SK-N-SH (cell line): Measurements from ENCODE around the gene ADCY5. TPM values are rescaled to one million over a fixed set of nuclear protein-coding genes. Genes with fewer than 3 reads are reported as not detected.

Experiments used
- CTCF ChIA-PET: fragments of 300-600, 350-600 bp; formaldehyde crosslinking; extraction: SDS; loops from one replicate; lab custom pipeline; 2021; lab: Yijun Ruan, JAX
- POLR2A ChIA-PET: fragments of 350-600 bp; sonication (Branson Sonifier 250); formaldehyde crosslinking; extraction: SDS; loops from one replicate; lab custom pipeline; 2020; ENCODE audit warnings: antibody characterized with exemption, inconsistent platforms; lab: Yijun Ruan, JAX
- DNase-seq: peaks from one replicate; pipeline ENCODE4 v3.0.0; 2012
- H2AFZ ChIP-seq: fragments of 200-600 bp; sonication (generic); 2 replicates; pipeline ENCODE4 v1.8.1; 2016; ENCODE audit warnings: antibody characterized with exemption, mild to moderate bottlenecking, low read depth
- H3F3A ChIP-seq: fragments of 200-600 bp; sonication (generic); replicated peaks from 2 replicates; pipeline ENCODE3; 2016; ENCODE audit warnings: antibody characterized with exemption, mild to moderate bottlenecking; ENCODE audit not compliant: insufficient read depth
- H3K27ac ChIP-seq, 2 experiments: fragments of 200-500 bp in 1 of 2; fragments of 200-600 bp in 1 of 2; sonication (Bioruptor generic) in 1 of 2; sonication (generic), shearing (Covaris generic) in 1 of 2; 2 replicates each; pipeline versions ENCODE4 v1.5.1 to v1.6.1; 2014 to 2016; ENCODE audit warnings: low read depth in 2 of 2, inconsistent platforms in 1 of 2, low read length in 1 of 2, mild to moderate bottlenecking in 1 of 2, mixed read lengths in 1 of 2
- H3K27me3 ChIP-seq: fragments of 200-600 bp; sonication (generic), shearing (Covaris generic); 2 replicates; pipeline ENCODE4 v1.6.1; 2016; ENCODE audit warnings: mixed run types; ENCODE audit not compliant: insufficient read depth
- H3K36me3 ChIP-seq, 2 experiments: fragments of 200-500 bp in 1 of 2; fragments of 200-600 bp in 1 of 2; sonication (Bioruptor generic) in 1 of 2; sonication (generic) in 1 of 2; replicated peaks in 1 of 2; 2 replicates each; pipeline versions ENCODE3 to v1.5.1; 2014 to 2016; ENCODE audit warnings: low read length in 1 of 2, mild to moderate bottlenecking in 1 of 2; ENCODE audit not compliant: insufficient read depth in 2 of 2, control insufficient read depth in 1 of 2
- H3K4me1 ChIP-seq, 2 experiments: fragments of 200-500 bp in 1 of 2; fragments of 200-600 bp in 1 of 2; sonication (Bioruptor generic) in 1 of 2; sonication (generic), shearing (Covaris generic) in 1 of 2; 2 replicates each; pipeline versions ENCODE4 v1.5.1 to v1.6.1; 2014 to 2016; ENCODE audit warnings: low read depth in 1 of 2, low read length in 1 of 2, mixed run types in 1 of 2; ENCODE audit not compliant: insufficient read depth in 2 of 2, control insufficient read depth in 1 of 2
- H3K4me2 ChIP-seq: fragments of 200-600 bp; sonication (generic), shearing (Covaris generic); 2 replicates; pipeline ENCODE4 v1.6.1; 2017; ENCODE audit warnings: mixed run types
- H3K4me3 ChIP-seq, 2 experiments: fragments of 200-500 bp in 1 of 2; fragments of 200-600 bp in 1 of 2; sonication (Bioruptor generic) in 1 of 2; sonication (generic), shearing (Covaris generic) in 1 of 2; 2 replicates each; pipeline versions ENCODE4 v1.5.1 to v1.8.1; 2014 to 2016; ENCODE audit warnings: low read depth in 2 of 2, inconsistent platforms in 1 of 2, low read length in 1 of 2, mild to moderate bottlenecking in 1 of 2, mixed read lengths in 1 of 2, moderate library complexity in 1 of 2
- H3K79me2 ChIP-seq: fragments of 200-600 bp; sonication (generic); 2 replicates; pipeline ENCODE4 v1.8.1; 2017; ENCODE audit warnings: mild to moderate bottlenecking; ENCODE audit not compliant: insufficient read depth
- H3K9ac ChIP-seq: fragments of 200-600 bp; sonication (generic); 2 replicates; pipeline ENCODE4 v1.6.1; 2017; ENCODE audit warnings: mixed run types
- H3K9me2 ChIP-seq: fragments of 200-600 bp; sonication (generic); 2 replicates; pipeline ENCODE4 v1.6.1; 2017; ENCODE audit warnings: mixed run types
- H3K9me3 ChIP-seq: fragments of 200-600 bp; sonication (generic); 2 replicates; pipeline ENCODE4 v1.6.1; 2017; ENCODE audit warnings: mixed run types, mild to moderate bottlenecking, moderate library complexity
- H4K20me1 ChIP-seq: fragments of 200-600 bp; sonication (generic); 2 replicates; pipeline ENCODE4 v1.6.1; 2017; ENCODE audit warnings: mild to moderate bottlenecking, mixed run types; ENCODE audit not compliant: insufficient read depth
- CHD2 ChIP-seq: fragments of 150-350 bp; IDR thresholded peaks from 2 replicates; pipeline ENCODE4 v1.6.1; 2018; ENCODE audit warnings: low read length; ENCODE audit not compliant: partially characterized antibody
- EP300 ChIP-seq, 2 experiments: IDR thresholded peaks; 2 replicates each; pipeline versions ENCODE4 v1.4.0 to v1.6.1; 2012; ENCODE audit warnings: borderline replicate concordance in 1 of 2, low read depth in 1 of 2, low read length in 1 of 2
- EZH2phosphoT487 ChIP-seq: fragments of 200-600 bp; sonication (generic); IDR thresholded peaks from 2 replicates; pipeline ENCODE4 v1.6.1; 2017; ENCODE audit warnings: low read depth, mixed run types, mild to moderate bottlenecking, antibody characterized with exemption, moderate library complexity, borderline replicate concordance
- FOXM1 ChIP-seq: IDR thresholded peaks from 2 replicates; pipeline ENCODE4 v1.4.0; 2012; ENCODE audit warnings: low read depth, mild to moderate bottlenecking
- GABPA ChIP-seq: IDR thresholded peaks from 2 replicates; pipeline ENCODE4 v1.4.0; 2012; ENCODE audit warnings: low read depth, mild to moderate bottlenecking
- GATA2 ChIP-seq: sonication (generic); formaldehyde crosslinking; IDR thresholded peaks from 2 replicates; pipeline ENCODE4 v1.5.0; 2020; ENCODE audit warnings: mild to moderate bottlenecking, missing genetic modification reagents
- JUND ChIP-seq: IDR thresholded peaks from 2 replicates; pipeline ENCODE4 v1.4.0; 2012
- MAX ChIP-seq: IDR thresholded peaks from 2 replicates; pipeline ENCODE4 v1.4.0; 2012; ENCODE audit warnings: low read depth
- MEF2A ChIP-seq: IDR thresholded peaks from 2 replicates; pipeline ENCODE4 v1.4.0; 2012; ENCODE audit warnings: low read depth, borderline replicate concordance
- PBX3 ChIP-seq: IDR thresholded peaks from 2 replicates; pipeline ENCODE4; 2012
- RCOR1 ChIP-seq: fragments of 150-350 bp; IDR thresholded peaks from 2 replicates; pipeline ENCODE4 v1.6.1; 2017; ENCODE audit warnings: antibody characterized with exemption, low read length
- REST ChIP-seq: IDR thresholded peaks from 2 replicates; pipeline ENCODE4 v1.6.1; 2012; ENCODE audit warnings: mild to moderate bottlenecking, low read depth, low read length, moderate library complexity
- SIN3A ChIP-seq: IDR thresholded peaks from 2 replicates; pipeline ENCODE4 v1.6.1; 2012; ENCODE audit warnings: low read depth, mild to moderate bottlenecking, low read length, moderate library complexity, borderline replicate concordance
- TCF12 ChIP-seq: IDR thresholded peaks from 2 replicates; pipeline ENCODE4 v1.4.0; 2012
- USF1 ChIP-seq: IDR thresholded peaks from 2 replicates; pipeline ENCODE4 v1.4.0; 2012; ENCODE audit warnings: low read depth, borderline replicate concordance
- WGBS: methylation state at CpG from one replicate; pipeline ENCODE4 v1.1.6; 2017; ENCODE audit warnings: low lambda C conversion rate; 5-methylcytosine and 5-hydroxymethylcytosine counted together
- polyA plus RNA-seq, 3 experiments: library from polyadenylated mRNA; depleted of rRNA; stranded (reverse); fragments of >200 nt; gene quantifications; 2 replicates each; pipeline ENCODE4 v1.2.3, GENCODE V29; 2012

Gene ADCY5
- polyA plus RNA-seq, 1 of the 3 experiments (the other 2 are of a cell fraction) = 0.21 TPM

- Histone ChIP-seq H3F3A (no peaks in the 10 kb centered on the region), H3K27ac (no peak overlapping the region), H4K20me1 (no peaks in the 10 kb centered on the region), H3K36me3 (no peaks in the 10 kb centered on the region), H3K4me3 (no peak overlapping the region), H3K79me2 (no peaks in the 10 kb centered on the region), H3K9me3 (no peaks in the 10 kb centered on the region), H3K4me2 (no peak overlapping the region), H3K4me1 (no peaks in the 10 kb centered on the region), H2AFZ (no peak overlapping the region), H3K27me3 (no peaks in the 10 kb centered on the region), H3K9ac (no peak overlapping the region), H3K9me2 (no peaks in the 10 kb centered on the region)
- TF ChIP-seq EZH2phosphoT487 (no peak), CHD2 (no peak), SIN3A (no peak), JUND (no peak), USF1 (no peak), REST (no peak), TCF12 (no peak), EP300 (IDR thresholded peaks at IDR 0.05; ENCODE audit: borderline replicate concordance in 1 of 2, low read depth in 1 of 2, low read length in 1 of 2) (no peak), MEF2A (no peak), FOXM1 (no peak), GATA2 (CRISPR knock-in tag) (no peak), RCOR1 (no peak), MAX (no peak), GABPA (no peak), PBX3 (no peak)
- 58% methylated on average over 3 of the region's 14 CpGs for WGBS
- DNase-seq = no peak
- ChIA-PET POLR2A (no interaction called here), CTCF (interaction anchor here (1.3 to 1.7 kb wide), 2 partner anchors 16 to 17 kb away, joined by 3 read pairs; no protein-coding TSS in a partner anchor)
These were observed 145.9 kb downstream of the ADCY5 start for GRCh38 chr3:123302961-123303360.
